NCI-H1092 treated with DMSO at 0.1 percent for 48 hours (cell line): ENCODE results near the gene ASXL1.
A peak's percentile ranks its signal among the peaks of the same experiment; 100 is the strongest.

ENCODE experiments used
- DNase-seq: peaks from one replicate; lab custom pipeline; 2025; lab: John Stamatoyannopoulos, UW

Gene ASXL1

GRCh38 chr20:32411955-32412706, 54.0 kb downstream of the ASXL1 start:
- no peak for DNase-seq

- DNase-seq, result no peak
These were observed 57.4 kb downstream of the ASXL1 start for GRCh38 chr20:32415494-32415893.

DNA sequence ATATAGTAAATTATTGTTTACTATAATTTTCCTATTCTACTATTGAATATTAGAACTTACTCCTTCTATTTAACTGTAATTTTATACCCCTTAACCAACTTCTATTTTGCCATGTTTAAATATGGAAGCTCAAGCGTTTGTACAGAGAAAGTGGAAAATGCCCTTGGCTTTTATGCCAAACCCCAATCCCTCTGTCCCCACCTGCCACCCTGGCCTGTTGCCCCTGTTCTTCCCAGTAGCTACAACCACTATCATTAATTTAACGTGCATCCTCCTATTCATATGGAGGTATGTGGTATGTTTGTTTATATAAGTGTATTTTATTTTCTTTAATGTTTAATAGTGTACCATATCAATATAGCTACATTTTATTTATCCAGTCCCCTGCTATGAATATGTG, 58.1 kb downstream of the ASXL1 start:
- DNase-seq, result no peak

DNA sequence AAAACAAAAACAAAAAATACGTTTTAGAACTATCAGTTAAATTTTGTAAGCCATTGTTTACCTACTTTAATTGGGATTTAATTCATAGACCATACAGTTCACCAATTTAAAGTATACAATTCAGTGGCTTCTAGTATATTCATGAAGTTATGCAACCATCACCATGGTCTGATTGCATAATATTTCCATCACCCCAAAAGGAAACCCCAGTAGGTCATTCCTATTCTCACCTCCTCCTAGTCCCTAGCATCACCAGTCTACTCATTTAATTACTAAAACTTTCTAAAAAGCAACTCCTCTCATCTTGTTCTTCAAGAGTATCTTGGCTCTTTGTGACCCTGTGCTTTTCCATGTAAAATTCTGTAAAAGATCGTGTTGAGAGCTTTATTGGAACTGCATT, 60.2 kb downstream of the ASXL1 start:
- DNase-seq, result no peak

DNA sequence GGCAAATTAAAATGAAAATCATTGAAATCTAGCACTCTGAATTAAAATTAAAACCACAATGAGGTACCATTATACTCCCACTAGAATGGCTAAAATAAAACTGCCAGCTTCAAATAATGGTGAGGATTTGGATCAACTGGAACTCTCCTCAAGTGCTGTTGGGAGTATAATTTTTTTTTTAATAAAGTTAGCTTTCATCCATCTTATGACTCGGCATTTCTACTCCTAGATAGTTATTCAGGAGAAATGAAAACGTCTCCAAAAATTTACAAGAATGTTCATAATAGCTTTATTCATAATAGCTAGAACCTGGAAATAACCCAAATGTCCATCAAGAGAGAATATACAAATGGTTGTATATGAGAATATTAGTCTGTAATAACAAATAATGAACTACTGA, 63.2 kb downstream of the ASXL1 start:
- DNase-seq, result no peak

DNA sequence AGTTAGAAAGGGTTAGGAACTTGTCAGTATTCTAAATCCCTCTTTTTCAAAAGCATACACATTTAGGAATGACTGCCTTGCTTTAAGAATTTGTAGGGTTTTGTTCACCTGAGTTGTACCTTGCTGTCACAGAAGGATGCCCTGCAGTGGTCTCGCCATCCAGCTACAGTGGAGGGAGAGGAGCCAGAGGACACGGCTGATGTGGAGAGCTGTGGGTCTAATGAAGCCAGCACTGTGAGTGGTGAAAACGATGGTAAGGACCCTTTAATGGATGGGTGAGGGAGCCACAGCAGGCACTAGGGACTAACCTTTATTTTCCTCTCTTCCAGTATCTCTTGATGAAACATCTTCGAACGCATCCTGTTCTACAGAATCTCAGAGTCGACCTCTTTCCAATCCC, 69.9 kb downstream of the ASXL1 start:
- no peak for DNase-seq

DNA sequence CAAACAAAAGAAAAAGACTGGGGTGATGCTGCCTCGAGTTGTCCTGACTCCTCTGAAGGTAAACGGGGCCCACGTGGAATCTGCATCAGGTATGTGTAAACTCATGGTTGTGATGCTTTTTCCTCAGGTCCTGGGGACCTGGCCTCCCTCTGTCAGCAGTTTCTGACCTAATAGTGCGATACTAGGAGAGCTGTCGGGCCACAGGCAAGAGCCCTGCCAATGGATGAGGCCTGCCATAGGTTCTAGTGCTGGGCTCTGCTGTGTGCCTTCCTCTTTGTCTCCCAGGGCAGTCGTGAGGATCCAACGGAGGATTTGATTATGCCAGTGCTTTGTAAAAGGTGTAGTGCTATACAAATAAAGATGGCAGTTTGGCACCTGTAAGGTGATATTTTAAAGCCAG, 71.2 kb downstream of the ASXL1 start:
- DNase-seq, result no peak

DNA sequence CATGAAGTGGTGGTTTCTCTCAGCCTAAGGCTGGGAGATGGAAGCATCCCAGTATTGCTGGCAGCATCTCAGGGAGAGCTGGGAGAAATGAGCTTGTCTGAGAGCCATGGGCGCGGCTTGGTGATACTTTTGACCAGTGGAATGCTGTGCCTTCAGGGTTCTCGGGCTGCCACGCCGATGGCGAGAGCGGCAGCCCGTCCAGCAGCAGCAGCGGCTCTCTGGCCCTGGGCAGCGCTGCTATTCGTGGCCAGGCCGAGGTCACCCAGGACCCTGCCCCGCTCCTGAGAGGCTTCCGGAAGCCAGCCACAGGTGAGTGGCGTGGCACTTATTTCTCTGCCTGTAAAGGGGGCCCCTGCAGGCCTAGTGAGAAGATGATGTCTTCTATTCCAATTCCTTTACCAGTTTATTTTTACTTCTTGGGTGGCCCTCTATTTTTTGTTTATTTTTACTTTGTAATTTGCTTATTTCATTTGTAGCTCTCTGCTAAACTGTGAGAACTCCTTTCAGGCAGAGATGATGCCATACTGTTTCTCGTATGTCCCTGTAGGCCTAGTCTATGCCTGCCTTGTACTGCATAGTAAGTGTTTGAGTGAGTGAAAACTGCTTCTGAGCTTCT, 71.7 kb downstream of the ASXL1 start:
- DNase-seq, result no peak

DNA sequence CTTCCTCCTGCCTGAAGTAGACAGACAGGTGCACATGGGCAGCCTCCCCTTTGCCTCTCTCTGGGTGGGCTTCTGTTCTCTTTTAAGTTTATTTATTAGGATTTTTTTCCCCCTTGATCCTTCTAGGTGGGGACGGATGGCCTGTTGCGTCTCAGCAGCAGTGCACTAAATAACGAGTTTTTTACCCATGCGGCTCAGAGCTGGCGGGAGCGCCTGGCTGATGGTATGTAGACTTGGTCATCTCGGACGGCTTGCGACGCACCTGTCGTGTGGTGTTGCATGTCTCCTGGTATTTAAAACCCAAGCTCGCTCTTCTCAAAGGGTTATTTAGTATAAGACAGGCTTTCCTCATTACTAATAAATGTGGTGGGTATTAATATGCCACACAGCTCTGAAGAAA, 73.3 kb downstream of the ASXL1 start:
- DNase-seq, result no peak

DNA sequence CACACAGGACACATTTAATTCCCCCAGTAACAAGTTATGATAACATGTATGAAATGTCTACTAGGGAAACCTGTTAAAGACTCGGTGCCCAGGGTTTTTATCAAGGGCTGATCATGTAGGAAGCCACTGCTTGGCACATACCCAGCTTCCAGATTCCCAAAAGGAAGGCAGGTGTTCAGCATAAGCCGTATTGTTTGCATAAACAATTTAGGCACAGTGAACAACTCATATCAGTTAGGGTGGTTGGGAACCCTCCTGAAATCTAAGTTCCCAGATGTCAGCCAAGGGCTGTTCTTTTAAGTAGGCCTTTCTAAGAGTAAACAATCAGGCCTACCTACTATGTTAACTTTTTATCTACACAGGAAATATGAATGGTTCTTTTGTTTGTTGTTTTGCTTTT, 74.1 kb downstream of the ASXL1 start:
- DNase-seq, result peak; percentile 8

DNA sequence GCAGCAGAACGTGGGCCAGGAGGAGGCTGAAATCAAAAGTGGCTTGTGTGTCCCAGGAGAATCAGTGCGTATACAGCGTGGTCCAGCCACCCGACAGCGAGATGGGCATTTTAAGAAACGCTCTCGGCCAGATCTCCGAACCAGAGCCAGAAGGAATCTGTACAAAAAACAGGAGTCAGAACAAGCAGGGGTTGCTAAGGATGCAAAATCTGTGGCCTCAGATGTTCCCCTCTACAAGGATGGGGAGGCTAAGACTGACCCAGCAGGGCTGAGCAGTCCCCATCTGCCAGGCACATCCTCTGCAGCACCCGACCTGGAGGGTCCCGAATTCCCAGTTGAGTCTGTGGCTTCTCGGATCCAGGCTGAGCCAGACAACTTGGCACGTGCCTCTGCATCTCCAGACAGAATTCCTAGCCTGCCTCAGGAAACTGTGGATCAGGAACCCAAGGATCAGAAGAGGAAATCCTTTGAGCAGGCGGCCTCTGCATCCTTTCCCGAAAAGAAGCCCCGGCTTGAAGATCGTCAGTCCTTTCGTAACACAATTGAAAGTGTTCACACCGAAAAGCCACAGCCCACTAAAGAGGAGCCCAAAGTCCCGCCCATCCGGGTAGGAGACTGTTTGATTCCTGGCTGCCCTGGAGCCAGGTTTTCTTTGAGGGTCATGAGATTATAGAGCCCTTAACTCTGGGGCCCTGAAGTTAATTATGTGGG, 75.3 kb downstream of the ASXL1 start:
- no peak for DNase-seq

DNA sequence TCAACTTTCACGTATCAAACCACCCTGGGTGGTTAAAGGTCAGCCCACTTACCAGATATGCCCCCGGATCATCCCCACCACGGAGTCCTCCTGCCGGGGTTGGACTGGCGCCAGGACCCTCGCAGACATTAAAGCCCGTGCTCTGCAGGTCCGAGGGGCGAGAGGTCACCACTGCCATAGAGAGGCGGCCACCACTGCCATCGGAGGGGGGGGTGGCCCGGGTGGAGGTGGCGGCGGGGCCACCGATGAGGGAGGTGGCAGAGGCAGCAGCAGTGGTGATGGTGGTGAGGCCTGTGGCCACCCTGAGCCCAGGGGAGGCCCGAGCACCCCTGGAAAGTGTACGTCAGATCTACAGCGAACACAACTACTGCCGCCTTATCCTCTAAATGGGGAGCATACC, 76.3 kb downstream of the ASXL1 start:
- DNase-seq, result no peak

- no peak for DNase-seq
These were observed 77.4 kb downstream of the ASXL1 start for GRCh38 chr20:32435449-32436107.

- DNase-seq, result no peak
These were observed 78.2 kb downstream of the ASXL1 start for GRCh38 chr20:32436142-32436861.

GRCh38 chr20:32436968-32437367, 78.8 kb downstream of the ASXL1 start:
- DNase-seq, result no peak

DNA sequence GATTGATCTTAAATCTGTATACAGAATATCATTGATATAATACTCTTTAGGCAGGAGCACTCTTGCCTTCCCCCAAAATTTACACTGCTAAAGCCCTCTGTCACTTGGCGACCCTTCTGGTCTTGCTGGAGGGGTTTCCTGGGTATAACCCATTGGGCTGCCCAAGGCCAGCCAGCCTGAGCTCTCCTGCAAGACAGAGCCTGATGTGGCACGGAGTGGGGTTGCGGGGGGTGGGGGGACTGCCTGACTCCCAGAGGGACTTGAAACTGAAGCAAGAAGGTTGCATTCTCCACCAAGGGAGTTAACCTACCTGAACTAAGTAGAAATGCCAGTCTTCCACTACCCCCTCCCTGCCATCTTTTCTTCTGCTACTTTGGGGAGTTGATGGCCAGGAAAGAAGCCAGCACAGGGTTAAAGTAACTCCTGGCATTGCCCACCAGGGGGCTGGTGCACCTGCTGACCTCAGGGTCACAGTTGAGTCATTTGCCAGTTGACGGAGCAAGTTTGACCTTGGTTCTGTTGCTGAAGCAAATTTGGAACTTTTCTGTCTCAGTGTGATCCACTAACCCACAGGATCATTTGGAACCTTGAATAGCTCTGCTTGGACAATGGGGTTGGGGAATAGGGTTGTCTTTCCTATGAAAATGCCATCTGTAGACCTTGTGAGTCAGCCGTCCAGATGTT, 79.4 kb downstream of the ASXL1 start:
- DNase-seq, result no peak

GRCh38 chr20:32438331-32438858, 80.3 kb downstream of the ASXL1 start:
- no peak for DNase-seq

DNA sequence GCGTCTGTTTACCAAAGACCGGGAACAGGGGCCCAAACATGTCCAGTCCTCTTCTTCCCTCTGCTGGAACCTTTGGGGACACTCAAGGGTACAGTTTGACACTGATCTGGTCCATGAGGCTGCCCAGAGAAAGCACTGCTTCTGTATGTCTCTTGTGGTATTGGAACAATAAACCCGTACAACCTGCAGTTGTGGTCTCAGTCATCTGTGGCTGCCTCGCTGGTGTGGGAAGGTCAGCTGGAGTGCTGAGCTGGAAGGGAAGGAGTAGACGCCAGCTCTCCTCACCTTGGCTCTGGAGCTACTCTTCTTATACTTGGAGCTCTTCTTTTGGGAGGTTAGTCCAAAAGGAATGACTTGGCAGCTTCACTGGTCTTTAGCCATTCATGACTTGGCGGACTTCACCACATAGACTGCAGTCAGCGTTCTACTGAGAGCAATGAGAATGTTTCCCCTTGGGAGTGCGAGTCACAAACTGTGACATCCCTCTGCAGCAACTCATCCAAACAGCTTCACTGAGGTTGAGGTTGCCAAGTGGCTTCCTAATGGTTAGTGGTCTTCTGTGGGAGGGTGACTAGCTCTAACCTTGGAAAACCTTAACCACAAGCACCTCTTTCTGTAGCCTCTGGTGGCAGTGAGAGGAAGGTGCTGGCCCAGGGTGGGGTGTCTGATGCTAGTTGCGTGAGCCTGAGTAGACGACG, 81.2 kb downstream of the ASXL1 start:
- no peak for DNase-seq

DNA sequence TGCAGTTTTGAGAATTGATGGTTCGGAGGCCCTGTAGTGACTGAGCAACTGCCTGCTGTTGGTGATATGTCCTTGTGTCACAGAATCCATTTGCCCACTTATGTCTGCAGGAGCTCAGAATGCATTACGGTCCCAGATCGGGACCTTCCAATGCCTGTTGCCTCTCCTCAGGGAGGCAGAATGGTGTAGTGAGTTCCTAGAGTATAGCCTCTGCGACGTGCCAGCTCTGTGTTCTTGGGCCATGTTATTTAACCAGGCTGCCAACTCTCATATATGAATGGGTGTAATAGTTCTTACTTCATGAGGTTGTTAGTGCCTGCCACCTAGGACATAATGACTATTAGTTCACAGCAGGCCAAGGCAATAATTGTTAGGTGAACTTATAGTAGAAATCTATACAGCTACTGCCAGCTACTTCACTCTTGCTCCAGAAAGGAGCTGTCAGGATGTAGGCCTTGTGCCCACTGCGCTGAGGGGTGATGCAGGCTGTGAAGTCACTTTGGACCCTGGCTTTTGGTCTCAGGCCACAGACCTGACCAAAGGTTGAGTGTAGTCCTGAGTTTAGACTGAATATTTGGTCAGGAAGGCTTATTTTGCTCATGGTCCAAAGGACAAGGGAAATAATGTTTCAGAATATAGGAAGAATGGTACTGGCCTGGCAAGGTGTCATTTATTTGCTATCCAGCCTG, 82.1 kb downstream of the ASXL1 start:
- DNase-seq, result no peak

DNA sequence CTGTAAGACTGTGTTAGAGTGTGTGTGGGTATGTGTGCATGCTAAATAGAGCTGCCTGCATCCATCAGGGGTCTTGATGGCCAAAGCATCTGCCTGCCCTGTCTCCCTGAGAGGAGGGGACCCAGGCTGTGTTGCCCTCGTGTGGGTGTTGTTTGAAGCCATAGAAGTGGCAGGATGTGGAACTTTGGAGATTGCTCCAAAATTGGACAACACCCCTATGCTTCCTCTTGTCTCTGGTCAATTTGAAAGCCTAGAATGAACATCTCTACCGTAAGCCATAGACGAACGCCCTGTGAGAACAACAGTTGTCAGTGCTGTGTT, 82.6 kb downstream of the ASXL1 start:
- DNase-seq, result no peak
